ENCODE results near the gene TRIP13. TPM values are rescaled to one million over a fixed set of nuclear protein-coding genes. Genes with fewer than 3 reads are reported as not detected.
"Not testable (repeated sequence)": the region's sequence is repeated elsewhere in the genome, so short reads cannot be mapped to it uniquely, and the experiment has no call there.

Gene TRIP13
- total and polyA plus RNA-seq, 10 donors: 1.0 to 5.4 (median 2.4) TPM

GRCh38 chr5:916441-917293, 24.0 kb downstream of the TRIP13 start:
- H3K27ac ChIP-seq: no peak overlapping the region
- 87 to 94% (median 92%) methylated on average over 14 of the region's 14 CpGs for WGBS, 5 donors
- no peaks in the 10 kb centered on the region for H3K9me3 ChIP-seq
- TF ChIP-seq POLR2A (IDR thresholded peaks at IDR 0.05) (no peak), CTCF (IDR thresholded peaks at IDR 0.05 in 8 of 11, conservative IDR thresholded peaks at IDR 0.05 in 3 of 11) (no peak), POLR2AphosphoS5 (IDR thresholded peaks at IDR 0.05) (no peak)
- peak; percentile 59 for DNase-seq
- peaks cover 0 to 25% (median 0%) of the 10 kb centered on the region in 6 donors for H3K36me3 ChIP-seq
- intact Hi-C loops (cut with DNase I; ENCODE audit: low total_unique reads): no loop called here
- no peaks in the 10 kb centered on the region for H3K4me1 ChIP-seq
- no peak overlapping the region for H3K4me3 ChIP-seq
- no peaks in the 10 kb centered on the region for H3K27me3 ChIP-seq (replicated peaks in 1 of 7)

- H3K27me3 ChIP-seq (replicated peaks in 1 of 7); H3K4me1 ChIP-seq; DNase-seq; H3K4me3 ChIP-seq; H3K27ac ChIP-seq; intact Hi-C loops (cut with DNase I; ENCODE audit: low total_unique reads); H3K9me3 ChIP-seq: not testable (repeated sequence)
- 93 to 98% (median 98%) methylated on average over 5 of the region's 5 CpGs for WGBS, 5 donors
- peaks cover 0 to 25% (median 0%) of the 10 kb centered on the region in 6 donors for H3K36me3 ChIP-seq
These were observed 26.0 kb downstream of the TRIP13 start for GRCh38 chr5:918717-919116.

GRCh38 chr5:919356-920000, 26.8 kb downstream of the TRIP13 start:
- no peak for DNase-seq
- intact Hi-C loops (cut with DNase I; ENCODE audit: low total_unique reads): no loop called here
- WGBS, 5 donors: 87 to 92% (median 91%) methylated on average over 9 of the region's 9 CpGs
- Histone ChIP-seq H3K4me1 (peaks cover 0 to 7% (median 3%) of the 10 kb centered on the region in 6 donors), H3K9me3 (no peaks in the 10 kb centered on the region), H3K27me3 (replicated peaks in 1 of 7) (peaks cover 0 to 2% (median 0%) of the 10 kb centered on the region in 7 donors), H3K4me3 (no peak overlapping the region), H3K36me3 (peaks cover 0 to 21% (median 0%) of the 10 kb centered on the region in 6 donors), H3K27ac (no peak overlapping the region)
- TF ChIP-seq POLR2A (IDR thresholded peaks at IDR 0.05) (no peak), POLR2AphosphoS5 (IDR thresholded peaks at IDR 0.05) (no peak), CTCF (IDR thresholded peaks at IDR 0.05 in 8 of 11, conservative IDR thresholded peaks at IDR 0.05 in 3 of 11) (no peak)

- H3K4me1 ChIP-seq: peaks cover 0 to 7% (median 3%) of the 10 kb centered on the region in 6 donors
- TF ChIP-seq POLR2A (IDR thresholded peaks at IDR 0.05) (no peak), POLR2AphosphoS5 (IDR thresholded peaks at IDR 0.05) (no peak), CTCF (IDR thresholded peaks at IDR 0.05 in 8 of 11, conservative IDR thresholded peaks at IDR 0.05 in 3 of 11) (no peak)
- peaks cover 0 to 10% (median 0%) of the 10 kb centered on the region in 7 donors for H3K27me3 ChIP-seq (replicated peaks in 1 of 7)
- H3K4me3 ChIP-seq: no peak overlapping the region
- no peak for DNase-seq
- 81 to 91% (median 87%) methylated on average over 7 of the region's 7 CpGs for WGBS, 5 donors
- intact Hi-C loops (cut with DNase I; ENCODE audit: low total_unique reads): loop anchor here (5.0 to 10.0 kb wide), 2 partner anchors 222 to 734 kb away; no protein-coding TSS in a partner anchor
- peaks cover 0 to 13% (median 0%) of the 10 kb centered on the region in 6 donors for H3K36me3 ChIP-seq
- no peaks in the 10 kb centered on the region for H3K9me3 ChIP-seq
- no peak overlapping the region for H3K27ac ChIP-seq
These were observed 27.6 kb downstream of the TRIP13 start for GRCh38 chr5:920321-920720.

Data from spleen (tissue), 11 donors.